HepG2 (cell line): ENCODE results near the gene TTC9. TPM values are rescaled to one million over a fixed set of nuclear protein-coding genes. Genes with fewer than 3 reads are reported as not detected.

ENCODE experiments used
- CBFB ChIP-seq: sonication (generic); formaldehyde crosslinking; IDR thresholded peaks from 2 replicates; pipeline ENCODE4 v1.4.0; 2020; ENCODE audit warnings: missing genetic modification reagents
- CREM ChIP-seq, 2 experiments: sonication (generic) in 1 of 2; formaldehyde crosslinking in 1 of 2; IDR thresholded peaks; 2 replicates each; pipeline versions ENCODE4 v1.4.0 to v1.6.1; 2016 to 2020; ENCODE audit warnings: antibody characterized with exemption in 1 of 2, mild to moderate bottlenecking in 1 of 2, missing genetic modification reagents in 1 of 2
- IRF2 ChIP-seq: IDR thresholded peaks from 2 replicates; pipeline ENCODE4 v1.6.1; 2018; ENCODE audit warnings: missing genetic modification reagents, missing compliant biosample characterization
- MYC ChIP-seq: sonication (generic); formaldehyde crosslinking; IDR thresholded peaks from 2 replicates; pipeline ENCODE4 v1.9.0; 2021; ENCODE audit warnings: missing genetic modification reagents, borderline replicate concordance
- NAIF1 ChIP-seq: sonication (generic); formaldehyde crosslinking; IDR thresholded peaks from 2 replicates; pipeline ENCODE4 v1.5.0; 2020; ENCODE audit warnings: mild to moderate bottlenecking, missing genetic modification reagents, borderline replicate concordance
- PAF1 ChIP-seq: IDR thresholded peaks from 2 replicates; pipeline ENCODE4 v1.6.1; 2016; ENCODE audit warnings: missing genetic modification reagents, missing compliant biosample characterization
- PHB2 ChIP-seq: fragments of 450-650 bp; IDR thresholded peaks from 2 replicates; pipeline ENCODE4 v1.6.1; 2018; ENCODE audit not compliant: partially characterized antibody
- RARA ChIP-seq: IDR thresholded peaks from 2 replicates; pipeline ENCODE4 v1.6.1; 2016; ENCODE audit warnings: missing genetic modification reagents, missing compliant biosample characterization
- SATB2 ChIP-seq: sonication (generic); formaldehyde crosslinking; IDR thresholded peaks from 2 replicates; pipeline ENCODE4 v1.5.0; 2020; ENCODE audit warnings: missing genetic modification reagents
- SIX4 ChIP-seq: sonication (generic); formaldehyde crosslinking; IDR thresholded peaks from 2 replicates; pipeline ENCODE4 v1.4.0; 2020; ENCODE audit warnings: missing genetic modification reagents
- SOX6 ChIP-seq, 2 experiments: fragments of 450-650 bp in 1 of 2; sonication (generic) in 1 of 2; formaldehyde crosslinking in 1 of 2; IDR thresholded peaks; 2 replicates each; pipeline versions ENCODE4 v1.4.0 to v1.6.1; 2017 to 2020; ENCODE audit warnings: antibody characterized with exemption in 1 of 2, mild to moderate bottlenecking in 1 of 2, missing genetic modification reagents in 1 of 2
- SYNCRIP ChIP-seq: fragments of 200-400 bp; formaldehyde crosslinking; IDR thresholded peaks from 2 replicates; pipeline ENCODE4 v1.6.1; 2018; ENCODE audit warnings: mild to moderate bottlenecking, low read depth, low read length; ENCODE audit not compliant: insufficient read depth
- ZMAT5 ChIP-seq: sonication (generic); formaldehyde crosslinking; IDR thresholded peaks from 2 replicates; pipeline ENCODE4 v1.5.0; 2020; ENCODE audit warnings: mild to moderate bottlenecking, low read depth, missing genetic modification reagents, borderline replicate concordance
- ZNF10 ChIP-seq: sonication (generic); formaldehyde crosslinking; IDR thresholded peaks from 2 replicates; pipeline ENCODE4 v1.4.0; 2020; ENCODE audit warnings: mild to moderate bottlenecking, low read depth, missing genetic modification reagents, borderline replicate concordance
- ZNF121 ChIP-seq: sonication (generic); formaldehyde crosslinking; IDR thresholded peaks from 2 replicates; pipeline ENCODE4 v1.5.0; 2020; ENCODE audit warnings: mild to moderate bottlenecking, missing genetic modification reagents
- ZNF138 ChIP-seq: sonication (generic); formaldehyde crosslinking; IDR thresholded peaks from 2 replicates; pipeline ENCODE4 v1.5.0; 2020; ENCODE audit warnings: mild to moderate bottlenecking, low read depth, missing genetic modification reagents
- ZNF235 ChIP-seq: sonication (generic); formaldehyde crosslinking; IDR thresholded peaks from 2 replicates; pipeline ENCODE4 v1.8.1; 2023; ENCODE audit warnings: mild to moderate bottlenecking, missing genetic modification reagents, borderline replicate concordance
- ZNF34 ChIP-seq: sonication (generic); formaldehyde crosslinking; IDR thresholded peaks from 2 replicates; pipeline ENCODE4 v1.4.0; 2020; ENCODE audit warnings: mild to moderate bottlenecking, missing genetic modification reagents, borderline replicate concordance
- ZNF644 ChIP-seq: IDR thresholded peaks from 2 replicates; pipeline ENCODE4 v1.6.1; 2016; ENCODE audit warnings: low read depth
- polyA plus RNA-seq, 8 experiments: library from polyadenylated mRNA; depleted of rRNA in 3 of 8; stranded (reverse) in 7 of 8; unstranded in 1 of 8; fragments of >200 nt; fragmentation: Illumina TruSeq in 4 of 8; extraction: Trizol in 4 of 8; gene quantifications; 2 replicates each; pipeline versions ENCODE4 v1.2.1 to v1.2.3, GENCODE V29; 2011 to 2016; ENCODE audit warnings: low read depth in 4 of 8, missing spikeins in 1 of 8, mixed read lengths in 1 of 8; ENCODE audit not compliant: insufficient read depth in 1 of 8
- total RNA-seq, 5 experiments: library from RNA; depleted of rRNA; stranded (reverse); fragments of >200 nt; fragmentation: Illumina TruSeq; extraction: Trizol; gene quantifications; 2 replicates each; pipeline ENCODE4 v1.2.3, GENCODE V29; 2016; ENCODE audit warnings: low read depth in 1 of 5
- TF ChIP-seq, protein P1 (sequence below): sonication (generic); formaldehyde crosslinking; conservative IDR thresholded peaks from 2 replicates; pipeline ENCODE4 v1.5.0; 2020; ENCODE audit warnings: missing genetic modification reagents
- TF ChIP-seq, protein P2 (sequence below): IDR thresholded peaks from 2 replicates; pipeline ENCODE4 v1.6.1; 2016; ENCODE audit warnings: low read depth
- TF ChIP-seq, protein P3 (sequence below): sonication (generic); formaldehyde crosslinking; IDR thresholded peaks from 2 replicates; pipeline ENCODE4 v1.5.1; 2020; ENCODE audit warnings: missing genetic modification reagents, mild to moderate bottlenecking, borderline replicate concordance
- TF ChIP-seq, protein P4 (sequence below): sonication (generic); formaldehyde crosslinking; IDR thresholded peaks from 2 replicates; pipeline ENCODE4 v1.8.0; 2022; ENCODE audit warnings: mild to moderate bottlenecking, missing genetic modification reagents; ENCODE audit not compliant: insufficient replicate concordance

The TTC9 gene
- total and polyA plus RNA-seq, 2 of the 13 experiments (the other 11 are each of a cell fraction or from before 2014, with no cell fraction given), result 0.13 to 0.30 TPM

DNA sequence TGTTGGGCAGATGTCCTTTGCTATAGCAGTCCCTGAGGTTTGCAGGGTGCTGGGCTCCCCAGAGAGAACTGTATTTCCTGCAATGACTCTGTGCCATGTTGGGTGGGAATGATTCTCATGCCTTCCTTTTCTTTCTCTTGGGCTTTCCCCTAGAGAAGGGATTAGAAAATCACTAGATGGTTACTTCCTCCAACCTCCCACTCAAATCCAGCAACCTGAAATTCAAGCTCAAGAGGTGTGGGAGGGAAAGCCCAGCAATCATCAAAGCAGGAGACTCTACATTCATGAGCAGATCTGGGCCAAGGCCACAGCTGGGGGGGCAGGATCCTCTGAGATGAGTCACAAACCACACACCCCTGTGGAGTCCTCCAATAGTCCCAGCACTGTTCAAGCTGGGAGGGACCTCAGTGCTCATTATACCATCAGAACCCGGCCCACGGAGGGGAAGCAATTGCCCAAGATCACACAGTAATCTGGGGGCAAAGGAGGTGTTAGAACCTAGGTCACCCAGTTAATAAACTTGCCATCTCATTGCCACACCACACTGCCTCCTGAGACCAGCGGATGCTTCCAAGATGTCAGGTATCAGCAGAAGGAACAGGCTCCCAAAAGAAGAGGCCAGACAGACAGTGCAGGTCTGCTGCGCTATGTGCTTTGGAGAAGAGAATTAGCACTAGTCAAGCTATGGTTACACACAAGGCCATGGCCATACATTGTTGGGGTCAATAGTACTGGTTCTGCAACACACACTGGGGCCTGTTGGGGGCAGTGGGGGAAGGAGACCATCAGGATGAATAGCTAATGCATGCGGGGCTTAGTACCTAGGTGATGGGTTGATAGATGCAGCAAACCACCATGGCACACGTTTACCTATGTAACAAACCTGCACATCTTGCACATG, 65.7 kb downstream of the TTC9 start (continued):
- TF ChIP-seq, protein P1, sequence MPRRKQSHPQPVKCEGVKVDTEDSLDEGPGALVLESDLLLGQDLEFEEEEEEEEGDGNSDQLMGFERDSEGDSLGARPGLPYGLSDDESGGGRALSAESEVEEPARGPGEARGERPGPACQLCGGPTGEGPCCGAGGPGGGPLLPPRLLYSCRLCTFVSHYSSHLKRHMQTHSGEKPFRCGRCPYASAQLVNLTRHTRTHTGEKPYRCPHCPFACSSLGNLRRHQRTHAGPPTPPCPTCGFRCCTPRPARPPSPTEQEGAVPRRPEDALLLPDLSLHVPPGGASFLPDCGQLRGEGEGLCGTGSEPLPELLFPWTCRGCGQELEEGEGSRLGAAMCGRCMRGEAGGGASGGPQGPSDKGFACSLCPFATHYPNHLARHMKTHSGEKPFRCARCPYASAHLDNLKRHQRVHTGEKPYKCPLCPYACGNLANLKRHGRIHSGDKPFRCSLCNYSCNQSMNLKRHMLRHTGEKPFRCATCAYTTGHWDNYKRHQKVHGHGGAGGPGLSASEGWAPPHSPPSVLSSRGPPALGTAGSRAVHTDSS, result no peak
- TF ChIP-seq, protein P2, sequence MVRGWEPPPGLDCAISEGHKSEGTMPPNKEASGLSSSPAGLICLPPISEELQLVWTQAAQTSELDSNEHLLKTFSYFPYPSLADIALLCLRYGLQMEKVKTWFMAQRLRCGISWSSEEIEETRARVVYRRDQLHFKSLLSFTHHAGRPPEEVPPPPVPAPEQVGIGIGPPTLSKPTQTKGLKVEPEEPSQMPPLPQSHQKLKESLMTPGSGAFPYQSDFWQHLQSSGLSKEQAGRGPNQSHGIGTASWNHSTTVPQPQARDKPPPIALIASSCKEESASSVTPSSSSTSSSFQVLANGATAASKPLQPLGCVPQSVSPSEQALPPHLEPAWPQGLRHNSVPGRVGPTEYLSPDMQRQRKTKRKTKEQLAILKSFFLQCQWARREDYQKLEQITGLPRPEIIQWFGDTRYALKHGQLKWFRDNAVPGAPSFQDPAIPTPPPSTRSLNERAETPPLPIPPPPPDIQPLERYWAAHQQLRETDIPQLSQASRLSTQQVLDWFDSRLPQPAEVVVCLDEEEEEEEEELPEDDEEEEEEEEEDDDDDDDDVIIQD, result peak; percentile 40; the same call in 1 of the 2 replicates
- TF ChIP-seq MYC (CRISPR knock-in tag), result no peak
- TF ChIP-seq SOX6 (IDR thresholded peaks at IDR 0.05), result no peak
- TF ChIP-seq SOX6 (CRISPR knock-in tag; IDR thresholded peaks at IDR 0.05), result peak; percentile 51; the same call in 1 of the 2 replicates
- TF ChIP-seq ZNF121, result no peak
- no peak for TF ChIP-seq ZNF138 (CRISPR knock-in tag)
- TF ChIP-seq, protein P3, sequence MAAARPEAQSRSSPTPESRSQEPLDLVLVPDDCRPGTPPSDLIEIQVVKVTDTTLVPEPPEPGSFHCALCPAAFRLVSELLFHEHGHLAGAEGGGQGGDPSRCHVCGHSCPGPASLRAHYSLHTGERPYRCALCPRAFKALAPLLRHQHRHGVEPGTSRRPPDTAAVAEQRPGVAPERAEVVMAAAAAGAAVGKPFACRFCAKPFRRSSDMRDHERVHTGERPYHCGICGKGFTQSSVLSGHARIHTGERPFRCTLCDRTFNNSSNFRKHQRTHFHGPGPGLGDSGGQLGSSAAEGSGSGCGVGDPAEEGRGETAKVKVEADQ (CRISPR knock-in tag), result no peak
- TF ChIP-seq, protein P4, sequence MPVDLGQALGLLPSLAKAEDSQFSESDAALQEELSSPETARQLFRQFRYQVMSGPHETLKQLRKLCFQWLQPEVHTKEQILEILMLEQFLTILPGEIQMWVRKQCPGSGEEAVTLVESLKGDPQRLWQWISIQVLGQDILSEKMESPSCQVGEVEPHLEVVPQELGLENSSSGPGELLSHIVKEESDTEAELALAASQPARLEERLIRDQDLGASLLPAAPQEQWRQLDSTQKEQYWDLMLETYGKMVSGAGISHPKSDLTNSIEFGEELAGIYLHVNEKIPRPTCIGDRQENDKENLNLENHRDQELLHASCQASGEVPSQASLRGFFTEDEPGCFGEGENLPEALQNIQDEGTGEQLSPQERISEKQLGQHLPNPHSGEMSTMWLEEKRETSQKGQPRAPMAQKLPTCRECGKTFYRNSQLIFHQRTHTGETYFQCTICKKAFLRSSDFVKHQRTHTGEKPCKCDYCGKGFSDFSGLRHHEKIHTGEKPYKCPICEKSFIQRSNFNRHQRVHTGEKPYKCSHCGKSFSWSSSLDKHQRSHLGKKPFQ (CRISPR knock-in tag), result no peak
- TF ChIP-seq RARA (CRISPR knock-in tag), result peak; percentile 97
- no peak for TF ChIP-seq ZMAT5 (CRISPR knock-in tag)
- peak; percentile 43; the same call in 1 of the 2 replicates for TF ChIP-seq SIX4 (CRISPR knock-in tag)
- 0 out of 2 replicates have a peak, but pooled peaks have one; percentile 26 for TF ChIP-seq CBFB (CRISPR knock-in tag)
- no peak for TF ChIP-seq ZNF10 (CRISPR knock-in tag)
- no peak for TF ChIP-seq PAF1
- no peak for TF ChIP-seq IRF2
- TF ChIP-seq PHB2, result no peak
- peak; percentile 51; the same call in 1 of the 2 replicates for TF ChIP-seq CREM (IDR thresholded peaks at IDR 0.05)
- no peak for TF ChIP-seq CREM (CRISPR knock-in tag; IDR thresholded peaks at IDR 0.05)
- TF ChIP-seq ZNF34 (CRISPR knock-in tag), result no peak
- 0 out of 2 replicates have a peak, but pooled peaks have one; percentile 43 for TF ChIP-seq ZNF644 (CRISPR knock-in tag)
- no peak for TF ChIP-seq SATB2 (CRISPR knock-in tag)
- TF ChIP-seq NAIF1, result no peak
- no peak for TF ChIP-seq ZNF235 (CRISPR knock-in tag)
- TF ChIP-seq SYNCRIP, result no peak
